Activated naive CD8-positive, alpha-beta T cell treated with anti-CD3 and anti-CD28 coated beads, Interleukin-2, amount 50 U/mL, for 24 hours (primary cell): ENCODE measurements around the gene R3HDM2.
A peak's percentile ranks its signal among the peaks of the same experiment; 100 is the strongest.

Experiments used
- ATAC-seq: fragments of 150-1000 bp; cut with Tn5 transposase; one replicate; pipeline ENCODE4 v1.10.0; 2021
- DNase-seq: peaks from one replicate; pipeline ENCODE4 v3.0.0; 2021
- H3K27ac Mint-ChIP-seq: one replicate; pipeline ENCODE4 v1.8.0; 2021; ENCODE audit warnings: mild to moderate bottlenecking, mixed read lengths
- H3K27me3 Mint-ChIP-seq: one replicate; pipeline ENCODE4 v1.8.0; 2021; ENCODE audit warnings: mixed read lengths
- H3K36me3 Mint-ChIP-seq: one replicate; pipeline ENCODE4 v1.8.0; 2021; ENCODE audit warnings: low read depth, mixed read lengths
- H3K4me1 Mint-ChIP-seq: one replicate; pipeline ENCODE4 v1.8.0; 2021; ENCODE audit warnings: mixed read lengths
- H3K4me3 Mint-ChIP-seq: one replicate; pipeline ENCODE4 v1.8.0; 2021; ENCODE audit warnings: mild to moderate bottlenecking, moderate library complexity, mixed read lengths
- H3K9me3 Mint-ChIP-seq: one replicate; pipeline ENCODE4 v1.8.0; 2021; ENCODE audit warnings: mixed read lengths

R3HDM2 gene

GRCh38 chr12:57234233-57234570, 196.6 kb downstream of the R3HDM2 start:
- peak overlapping the region; percentile 56 for H3K27ac Mint-ChIP-seq

DNA sequence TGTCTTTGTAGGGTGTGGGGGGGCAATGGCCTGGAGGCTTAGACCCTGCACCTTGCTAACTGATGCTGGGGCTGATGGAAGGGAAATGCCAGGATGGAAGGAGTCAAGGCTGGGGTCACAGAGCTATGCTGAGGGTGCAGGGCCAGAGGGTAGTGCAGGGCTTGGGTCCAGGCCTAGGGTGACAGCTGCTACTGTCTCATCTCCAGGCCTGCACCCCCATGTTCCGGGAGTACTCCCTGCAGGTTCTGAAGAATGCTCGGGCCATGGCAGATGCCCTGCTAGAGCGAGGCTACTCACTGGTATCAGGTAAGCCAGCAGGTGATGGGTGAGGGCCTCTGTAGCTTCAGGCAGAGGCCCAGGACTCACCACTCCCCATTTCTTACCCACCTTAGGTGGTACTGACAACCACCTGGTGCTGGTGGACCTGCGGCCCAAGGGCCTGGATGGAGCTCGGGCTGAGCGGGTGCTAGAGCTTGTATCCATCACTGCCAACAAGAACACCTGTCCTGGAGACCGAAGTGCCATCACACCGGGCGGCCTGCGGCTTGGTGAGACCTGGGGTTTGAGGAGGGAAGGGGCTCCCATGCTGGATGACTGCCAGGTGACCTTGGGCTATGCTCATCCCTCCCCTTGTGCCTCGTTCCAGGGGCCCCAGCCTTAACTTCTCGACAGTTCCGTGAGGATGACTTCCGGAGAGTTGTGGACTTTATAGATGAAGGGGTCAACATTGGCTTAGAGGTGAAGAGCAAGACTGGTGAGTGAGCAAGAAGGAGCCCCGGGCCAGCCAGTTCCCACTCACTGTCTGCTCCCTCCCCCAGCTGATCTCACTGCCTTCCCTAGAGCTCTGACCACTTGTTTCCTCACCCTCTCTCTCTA, 197.2 kb downstream of the R3HDM2 start:
- no peak for DNase-seq

More at GRCh38 chr12:57234233-57234570, 196.6 kb downstream of the R3HDM2 start:
- peaks cover 49% of the 10 kb centered on the region for H3K36me3 Mint-ChIP-seq
- no peak overlapping the region for H3K4me3 Mint-ChIP-seq
- no peaks in the 10 kb centered on the region for H3K9me3 Mint-ChIP-seq
- DNase-seq (no peak), ATAC-seq (no peak)
- peaks cover 70% of the 10 kb centered on the region for H3K4me1 Mint-ChIP-seq
- peaks cover 21% of the 10 kb centered on the region for H3K27me3 Mint-ChIP-seq

GRCh38 chr12:57232156-57232756, 198.6 kb downstream of the R3HDM2 start:
- Mint-ChIP-seq H3K27ac (no peak overlapping the region), H3K9me3 (no peaks in the 10 kb centered on the region), H3K36me3 (peaks cover 49% of the 10 kb centered on the region), H3K4me3 (peak overlapping the region; percentile 96), H3K4me1 (peaks cover 72% of the 10 kb centered on the region), H3K27me3 (peaks cover 11% of the 10 kb centered on the region)
- no peak for ATAC-seq
- DNase-seq = no peak

More for the DNA sequence above, 197.2 kb downstream of the R3HDM2 start:
- Mint-ChIP-seq H3K36me3 (peaks cover 49% of the 10 kb centered on the region), H3K27me3 (peaks cover 17% of the 10 kb centered on the region), H3K4me3 (no peak overlapping the region), H3K27ac (peak overlapping the region; percentile 56), H3K9me3 (no peaks in the 10 kb centered on the region), H3K4me1 (peaks cover 72% of the 10 kb centered on the region)
- ATAC-seq = no peak

GRCh38 chr12:57231276-57232021, 199.4 kb downstream of the R3HDM2 start:
- Mint-ChIP-seq H3K36me3 (peaks cover 49% of the 10 kb centered on the region), H3K27ac (peak overlapping the region; percentile 98), H3K4me1 (peaks cover 72% of the 10 kb centered on the region), H3K4me3 (peak overlapping the region; percentile 96), H3K27me3 (peaks cover 10% of the 10 kb centered on the region), H3K9me3 (no peaks in the 10 kb centered on the region)
- no peak for ATAC-seq
- DNase-seq = no peak

- Mint-ChIP-seq H3K36me3 (peaks cover 49% of the 10 kb centered on the region), H3K27me3 (peaks cover 19% of the 10 kb centered on the region), H3K27ac (peak overlapping the region; percentile 98), H3K4me3 (peak overlapping the region; percentile 96), H3K4me1 (peaks cover 74% of the 10 kb centered on the region), H3K9me3 (no peaks in the 10 kb centered on the region)
- no peak for ATAC-seq
- no peak for DNase-seq
Observed at GRCh38 chr12:57230381-57231155, 200.3 kb downstream of the R3HDM2 start.

GRCh38 chr12:57229634-57230380, 201.0 kb downstream of the R3HDM2 start, which contains the start of gene SHMT2:
Gene SHMT2 (plus strand): TSS chr12:57229711. CDS start chr12:57229779, 68 bp downstream.
- peaks cover 49% of the 10 kb centered on the region for H3K36me3 Mint-ChIP-seq
- peak within 1 kb of the TSS; percentile 98 for H3K27ac Mint-ChIP-seq
- ATAC-seq = peak; percentile 51
- H3K27me3 Mint-ChIP-seq = peaks cover 24% of the 10 kb centered on the region
- peak within 1 kb of the TSS; percentile 96 for H3K4me3 Mint-ChIP-seq
- peak; percentile 95 for DNase-seq
- H3K9me3 Mint-ChIP-seq = no peaks in the 10 kb centered on the region
- peaks cover 76% of the 10 kb centered on the region for H3K4me1 Mint-ChIP-seq

- peaks cover 43% of the 10 kb centered on the region for H3K36me3 Mint-ChIP-seq
- peaks cover 73% of the 10 kb centered on the region for H3K4me1 Mint-ChIP-seq
- DNase-seq (peak; percentile 30), ATAC-seq (peak; percentile 23)
- no peaks in the 10 kb centered on the region for H3K9me3 Mint-ChIP-seq
- peak overlapping the region; percentile 96 for H3K4me3 Mint-ChIP-seq
- H3K27me3 Mint-ChIP-seq = peaks cover 30% of the 10 kb centered on the region
- H3K27ac Mint-ChIP-seq = peak overlapping the region; percentile 98
Observed at GRCh38 chr12:57229046-57229633, 201.7 kb downstream of the R3HDM2 start.

GRCh38 chr12:57227315-57228115, 203.3 kb downstream of the R3HDM2 start:
- peaks cover 28% of the 10 kb centered on the region for H3K36me3 Mint-ChIP-seq
- H3K4me1 Mint-ChIP-seq = peaks cover 72% of the 10 kb centered on the region
- H3K9me3 Mint-ChIP-seq = no peaks in the 10 kb centered on the region
- ATAC-seq (no peak), DNase-seq (no peak)
- peak overlapping the region; percentile 15 for H3K4me3 Mint-ChIP-seq
- H3K27me3 Mint-ChIP-seq = peaks cover 46% of the 10 kb centered on the region
- H3K27ac Mint-ChIP-seq = peak overlapping the region; percentile 46

DNA sequence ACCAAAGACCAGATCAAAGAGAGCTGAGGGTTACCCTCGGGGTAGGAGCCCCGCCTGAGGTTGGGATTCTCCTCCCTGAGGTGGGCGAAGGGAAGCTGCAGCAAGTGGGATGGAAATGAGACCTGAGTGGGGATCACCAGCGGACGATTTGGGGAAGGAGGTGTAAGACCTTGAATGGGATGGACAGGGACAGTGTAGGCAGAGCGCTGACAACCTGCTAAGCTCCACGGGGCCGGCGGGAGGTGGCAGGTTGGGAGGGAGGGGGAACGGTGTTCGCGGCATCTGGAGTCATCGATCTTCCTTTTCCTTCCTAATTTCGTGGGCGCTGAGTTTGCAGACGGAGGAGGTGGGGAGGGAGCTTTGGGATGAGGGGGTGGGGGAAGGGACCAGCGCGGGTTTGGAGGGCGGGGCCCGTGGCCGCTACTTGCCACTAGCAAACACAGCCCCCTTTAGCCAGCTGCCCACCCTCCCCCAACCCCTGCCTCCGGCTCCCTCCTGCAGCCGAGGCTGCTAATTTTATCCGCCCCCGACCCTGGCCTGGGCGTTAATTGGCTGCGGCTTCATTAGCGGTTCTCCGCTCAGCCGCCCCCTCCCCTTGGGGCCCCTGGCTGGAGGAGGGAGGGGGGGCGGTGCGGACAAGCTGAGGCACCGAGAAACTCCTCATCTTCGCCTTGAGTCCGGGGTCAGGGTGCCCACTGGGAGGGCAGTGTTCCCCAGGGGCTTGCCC, 204.1 kb downstream of the R3HDM2 start:
- H3K9me3 Mint-ChIP-seq = no peaks in the 10 kb centered on the region
- H3K27me3 Mint-ChIP-seq = peaks cover 53% of the 10 kb centered on the region
- ATAC-seq (no peak), DNase-seq (no peak)
- H3K4me1 Mint-ChIP-seq = peaks cover 71% of the 10 kb centered on the region
- peaks cover 20% of the 10 kb centered on the region for H3K36me3 Mint-ChIP-seq
- peak overlapping the region; percentile 22 for H3K27ac Mint-ChIP-seq
- H3K4me3 Mint-ChIP-seq = peak overlapping the region; percentile 74

- H3K9me3 Mint-ChIP-seq = no peaks in the 10 kb centered on the region
- H3K27me3 Mint-ChIP-seq = peaks cover 63% of the 10 kb centered on the region
- H3K27ac Mint-ChIP-seq = peak overlapping the region; percentile 52
- peak overlapping the region; percentile 17 for H3K4me3 Mint-ChIP-seq
- peaks cover 67% of the 10 kb centered on the region for H3K4me1 Mint-ChIP-seq
- ATAC-seq = no peak
- no peak for DNase-seq
- peaks cover 12% of the 10 kb centered on the region for H3K36me3 Mint-ChIP-seq
Observed at GRCh38 chr12:57225680-57226210, 205.1 kb downstream of the R3HDM2 start.

- peaks cover 5% of the 10 kb centered on the region for H3K36me3 Mint-ChIP-seq
- peaks cover 63% of the 10 kb centered on the region for H3K4me1 Mint-ChIP-seq
- H3K27ac Mint-ChIP-seq = peak overlapping the region; percentile 52
- peak overlapping the region; percentile 43 for H3K4me3 Mint-ChIP-seq
- peak; percentile 48 for ATAC-seq
- H3K27me3 Mint-ChIP-seq = peaks cover 67% of the 10 kb centered on the region
- DNase-seq = peak; percentile 79
- H3K9me3 Mint-ChIP-seq = no peaks in the 10 kb centered on the region
Observed at GRCh38 chr12:57224973-57225679, 205.7 kb downstream of the R3HDM2 start.
